Tibial nerve (tissue), 4 donors: ENCODE data around the gene BRPF1. TPM values are rescaled to one million over a fixed set of nuclear protein-coding genes. Genes with fewer than 3 reads are reported as not detected.
A peak's percentile ranks its signal among the peaks of the same experiment; 100 is the strongest.

ENCODE experiments used
- DNase-seq, 2 donors: peaks; one replicate each; pipeline ENCODE4 v3.0.0-alpha.2; 2019; ENCODE audit warnings: low spot score in 2 of 2
- H3K27ac ChIP-seq, 4 donors: fragments of 200-600 bp; sonication (generic) in 3 of 4; one replicate each; pipeline ENCODE4 v1.5.1; 2017 to 2019; ENCODE audit warnings: mild to moderate bottlenecking in 1 of 4
- H3K27me3 ChIP-seq, 2 donors: fragments of 200-600 bp; sonication (generic) in 1 of 2; one replicate each; pipeline versions ENCODE4 v1.5.1 to v1.6.0; 2017 to 2019
- H3K36me3 ChIP-seq, 3 donors: fragments of 200-600 bp; sonication (generic); one replicate each; pipeline ENCODE4 v1.5.1; 2018 to 2019
- H3K4me1 ChIP-seq, 4 donors: fragments of 200-600 bp; sonication (generic) in 3 of 4; one replicate each; pipeline ENCODE4 v1.5.1; 2017 to 2019
- H3K4me3 ChIP-seq, 4 donors: fragments of 200-600 bp; sonication (generic) in 3 of 4; one replicate each; pipeline ENCODE4 v1.5.1; 2017 to 2019; ENCODE audit warnings: mild to moderate bottlenecking in 1 of 4, moderate library complexity in 1 of 4
- H3K9me3 ChIP-seq, 4 donors: fragments of 200-600 bp; sonication (generic) in 3 of 4; one replicate each; pipeline ENCODE4 v1.5.1; 2017 to 2019
- EP300 ChIP-seq, 2 donors: sonication (generic); formaldehyde crosslinking; IDR thresholded peaks; one replicate each; pipeline ENCODE4 v1.6.1; 2017; ENCODE audit warnings: antibody characterized with exemption in 2 of 2, mild to moderate bottlenecking in 1 of 2
- POLR2A ChIP-seq, 2 donors: fragments of 450-650 bp; IDR thresholded peaks; one replicate each; pipeline ENCODE4 v1.6.1; 2017; ENCODE audit warnings: antibody characterized with exemption in 2 of 2, mild to moderate bottlenecking in 2 of 2, moderate library complexity in 2 of 2
- WGBS, 2 donors: methylation state at CpG; one replicate each; pipeline ENCODE4 v1.1.5; 2018; 5-methylcytosine and 5-hydroxymethylcytosine counted together
- total RNA-seq, 4 donors: library from RNA; depleted of rRNA; stranded (reverse); fragments of >200 nt; gene quantifications; one replicate each; pipeline ENCODE4 v1.1.0, GENCODE V29; 2016
- TF ChIP-seq, protein P1 (sequence below), 5 experiments: fragments of 200-600 bp in 3 of 5; fragments of 450-650 bp in 2 of 5; sonication (generic) in 3 of 5; IDR thresholded peaks; one replicate each; pipeline ENCODE4 v1.5.1; 2016 to 2019; ENCODE audit warnings: antibody characterized with exemption in 5 of 5, mild to moderate bottlenecking in 3 of 5, moderate library complexity in 2 of 5

The BRPF1 gene
- total RNA-seq, 4 donors from 2014 or later = 18.0 to 21.0 (median 20.6) TPM

DNA sequence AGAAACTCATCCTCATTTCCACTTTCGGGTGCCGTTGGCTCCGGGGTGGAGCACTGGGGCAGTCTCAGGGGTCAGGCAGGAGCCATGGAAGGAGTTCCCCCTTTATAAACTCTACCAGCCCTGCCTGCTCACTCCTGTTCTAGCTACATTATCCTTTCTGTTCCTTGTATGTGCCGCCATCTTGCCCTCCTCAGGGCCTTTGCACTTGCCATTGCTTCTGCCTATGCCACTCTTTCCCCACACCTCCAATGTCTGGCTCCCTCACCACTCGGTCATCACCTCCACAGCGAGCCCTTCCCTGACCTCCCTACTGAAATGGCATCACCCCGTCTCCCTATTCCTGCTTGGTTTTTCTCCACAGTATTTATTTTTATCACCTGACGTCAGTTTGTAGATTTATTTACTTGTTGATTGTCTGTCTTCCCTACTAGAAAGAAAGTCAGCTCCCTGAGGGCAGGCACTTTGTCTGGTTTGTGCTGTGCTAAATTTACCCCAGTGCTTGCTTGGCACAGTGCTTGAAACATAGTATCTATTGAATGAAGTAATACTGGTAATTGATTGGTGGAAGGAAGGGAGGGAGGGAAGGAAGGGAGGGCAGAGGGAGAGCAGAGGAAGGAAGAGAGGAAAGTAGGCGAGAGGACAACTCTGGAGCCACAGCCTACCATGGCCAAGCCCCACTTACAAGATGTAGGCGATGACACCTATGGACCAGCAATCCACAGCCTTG is 29.4 kb downstream of the BRPF1 start:
- no peaks in the 10 kb centered on the region for H3K4me1 ChIP-seq
- no peak overlapping the region for H3K4me3 ChIP-seq
- TF ChIP-seq POLR2A (IDR thresholded peaks at IDR 0.05) (no peak), EP300 (IDR thresholded peaks at IDR 0.05) (no peak)
- TF ChIP-seq, protein P1, sequence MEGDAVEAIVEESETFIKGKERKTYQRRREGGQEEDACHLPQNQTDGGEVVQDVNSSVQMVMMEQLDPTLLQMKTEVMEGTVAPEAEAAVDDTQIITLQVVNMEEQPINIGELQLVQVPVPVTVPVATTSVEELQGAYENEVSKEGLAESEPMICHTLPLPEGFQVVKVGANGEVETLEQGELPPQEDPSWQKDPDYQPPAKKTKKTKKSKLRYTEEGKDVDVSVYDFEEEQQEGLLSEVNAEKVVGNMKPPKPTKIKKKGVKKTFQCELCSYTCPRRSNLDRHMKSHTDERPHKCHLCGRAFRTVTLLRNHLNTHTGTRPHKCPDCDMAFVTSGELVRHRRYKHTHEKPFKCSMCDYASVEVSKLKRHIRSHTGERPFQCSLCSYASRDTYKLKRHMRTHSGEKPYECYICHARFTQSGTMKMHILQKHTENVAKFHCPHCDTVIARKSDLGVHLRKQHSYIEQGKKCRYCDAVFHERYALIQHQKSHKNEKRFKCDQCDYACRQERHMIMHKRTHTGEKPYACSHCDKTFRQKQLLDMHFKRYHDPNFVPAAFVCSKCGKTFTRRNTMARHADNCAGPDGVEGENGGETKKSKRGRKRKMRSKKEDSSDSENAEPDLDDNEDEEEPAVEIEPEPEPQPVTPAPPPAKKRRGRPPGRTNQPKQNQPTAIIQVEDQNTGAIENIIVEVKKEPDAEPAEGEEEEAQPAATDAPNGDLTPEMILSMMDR (IDR thresholded peaks at IDR 0.05) = no peak
- H3K27me3 ChIP-seq = no peaks in the 10 kb centered on the region
- H3K36me3 ChIP-seq = peaks cover 8 to 92% (median 8%) of the 10 kb centered on the region in 3 donors
- H3K9me3 ChIP-seq = no peaks in the 10 kb centered on the region
- H3K27ac ChIP-seq = no peak overlapping the region
- DNase-seq = no peak
- WGBS, 2 donors = 92 to 94% methylated on average over 10 of the region's 10 CpGs

DNA sequence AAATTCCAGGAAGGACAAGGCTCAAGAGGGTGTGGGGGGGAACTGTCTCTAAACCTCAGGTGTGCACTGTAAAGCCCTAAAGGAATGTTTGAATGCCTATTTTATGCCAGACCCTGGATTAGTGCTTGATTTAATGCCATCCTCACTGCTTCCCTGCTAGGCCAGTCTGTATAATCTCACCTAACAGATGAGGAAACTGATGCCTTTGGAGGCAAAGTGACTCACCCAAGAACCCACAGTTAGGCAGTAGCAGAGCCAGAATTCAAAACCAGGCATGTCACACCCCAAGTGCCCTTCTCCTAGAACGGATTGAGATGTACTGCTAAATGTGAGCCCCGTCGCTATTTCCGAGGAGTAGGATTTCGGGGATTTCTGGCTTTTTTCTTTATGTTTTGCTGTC is 30.4 kb downstream of the BRPF1 start:
- TF ChIP-seq EP300 (IDR thresholded peaks at IDR 0.05) = no peak
- TF ChIP-seq POLR2A (IDR thresholded peaks at IDR 0.05) = no peak
- H3K4me1 ChIP-seq = peaks cover 0 to 3% (median 0%) of the 10 kb centered on the region in 4 donors
- no peak for DNase-seq
- H3K36me3 ChIP-seq = peaks cover under 1 to 85% (median 4%) of the 10 kb centered on the region in 3 donors
- H3K27me3 ChIP-seq = no peaks in the 10 kb centered on the region
- H3K4me3 ChIP-seq = no peak overlapping the region
- H3K9me3 ChIP-seq = no peaks in the 10 kb centered on the region
- no peak overlapping the region for H3K27ac ChIP-seq
- 90 to 95% methylated on average over 5 of the region's 5 CpGs for WGBS, 2 donors

DNA sequence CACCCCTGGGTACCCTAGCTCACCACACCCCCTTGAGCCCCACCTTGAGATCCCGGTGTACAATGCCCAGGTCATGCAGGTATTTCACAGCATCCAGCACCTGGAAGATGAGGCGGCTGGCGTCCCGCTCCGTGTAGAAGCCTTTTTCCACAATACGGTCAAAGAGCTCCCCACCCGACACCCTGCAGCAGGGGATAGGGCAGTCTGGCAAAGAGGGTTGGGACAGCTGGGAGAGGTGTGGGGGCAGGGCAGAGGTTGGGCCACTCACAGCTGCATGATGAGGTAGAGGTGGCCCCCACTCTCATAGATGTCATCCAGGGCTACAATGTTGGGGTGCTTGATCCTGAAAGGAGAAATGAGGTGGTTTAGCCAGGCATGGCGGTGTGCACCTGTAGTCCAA is 31.3 kb downstream of the BRPF1 start:
- TF ChIP-seq EP300 (IDR thresholded peaks at IDR 0.05) (no peak), POLR2A (IDR thresholded peaks at IDR 0.05) (no peak)
- TF ChIP-seq, protein P1 (IDR thresholded peaks at IDR 0.05) = no peak
- H3K4me1 ChIP-seq = peaks cover 0 to 13% (median 1%) of the 10 kb centered on the region in 4 donors
- H3K27me3 ChIP-seq = no peaks in the 10 kb centered on the region
- 85 to 86% methylated on average over 8 of the region's 8 CpGs for whole genome bisulfite sequencing, 2 donors
- H3K27ac ChIP-seq = no peak overlapping the region
- H3K36me3 ChIP-seq = peaks cover 0 to 75% (median under 1%) of the 10 kb centered on the region in 3 donors
- no peak for DNase-seq
- no peak overlapping the region for H3K4me3 ChIP-seq
- no peaks in the 10 kb centered on the region for H3K9me3 ChIP-seq

DNA sequence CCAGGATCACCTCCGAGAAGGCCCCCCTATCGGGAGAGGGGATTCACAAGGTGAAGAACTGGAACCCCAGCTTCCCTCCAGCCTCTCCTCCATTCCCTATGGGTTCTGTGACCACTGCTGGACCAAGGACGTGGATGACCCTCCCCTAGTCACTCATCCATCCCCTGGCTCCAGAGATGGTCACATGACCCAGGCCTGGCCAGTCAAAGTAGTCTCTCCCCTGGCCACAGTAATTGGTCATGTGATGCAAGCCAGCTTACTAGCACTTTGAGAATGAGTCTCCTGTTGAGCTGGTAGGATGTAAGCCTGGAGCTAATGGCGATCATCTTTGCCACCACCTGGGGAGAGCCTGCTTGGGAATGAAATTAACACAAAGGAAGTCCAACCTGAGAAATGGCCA is 34.3 kb downstream of the BRPF1 start:
- Histone ChIP-seq H3K4me3 (no peak overlapping the region), H3K27me3 (no peaks in the 10 kb centered on the region), H3K27ac (no peak overlapping the region), H3K36me3 (peaks cover 0 to 45% (median 0%) of the 10 kb centered on the region in 3 donors), H3K4me1 (peaks cover 0 to 40% (median 26%) of the 10 kb centered on the region in 4 donors), H3K9me3 (no peaks in the 10 kb centered on the region)
- DNase-seq = no peak
- 88 to 97% methylated on average over 4 of the region's 4 CpGs for WGBS, 2 donors
- TF ChIP-seq, protein P1 (IDR thresholded peaks at IDR 0.05) = no peak
- TF ChIP-seq POLR2A (IDR thresholded peaks at IDR 0.05) = no peak
- no peak for TF ChIP-seq EP300 (IDR thresholded peaks at IDR 0.05)

DNA sequence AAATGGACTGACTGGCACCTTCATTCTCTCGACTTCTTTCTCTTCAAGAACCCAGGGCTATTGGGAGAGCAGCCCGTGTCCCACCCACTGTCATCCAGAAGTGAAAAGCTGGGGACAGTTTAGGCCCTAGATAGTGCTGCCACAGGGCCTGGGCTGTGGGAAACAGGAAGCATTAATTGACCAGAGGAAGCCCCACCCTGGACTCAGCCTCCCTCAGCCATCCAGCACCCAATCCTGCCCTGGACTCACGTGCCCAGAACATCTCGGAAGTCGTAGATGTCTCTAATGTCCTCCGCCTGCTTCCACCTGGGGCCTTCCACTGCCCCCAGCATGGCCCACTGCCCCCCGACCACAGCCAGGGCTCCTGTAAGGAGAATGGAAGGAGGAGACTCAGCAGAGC is 35.9 kb downstream of the BRPF1 start:
- 63 to 64% methylated on average over 7 of the region's 7 CpGs for WGBS, 2 donors
- TF ChIP-seq POLR2A (IDR thresholded peaks at IDR 0.05) = no peak
- TF ChIP-seq EP300 (IDR thresholded peaks at IDR 0.05) = no peak
- TF ChIP-seq, protein P1 (IDR thresholded peaks at IDR 0.05) = no peak
- Histone ChIP-seq H3K27ac (peak overlapping the region in 2 of 4 donors; percentile 93 to 97), H3K36me3 (peaks cover 0 to 30% (median 0%) of the 10 kb centered on the region in 3 donors), H3K9me3 (no peaks in the 10 kb centered on the region), H3K4me3 (no peak overlapping the region), H3K4me1 (peaks cover 0 to 44% (median 27%) of the 10 kb centered on the region in 4 donors), H3K27me3 (no peaks in the 10 kb centered on the region)
- no peak for DNase-seq
